Body of pancreas (tissue), 4 donors: ENCODE results near the gene RMDN3. TPM values are rescaled to one million over a fixed set of nuclear protein-coding genes. Genes with fewer than 3 reads are reported as not detected.

ENCODE experiments used
- ATAC-seq: fragments of 150-250 bp; one replicate; pipeline ENCODE4 v1.9.1; 2016
- DNase-seq, 4 donors: peaks; one replicate each; pipeline ENCODE4 v3.0.0-alpha.2; 2019
- H3K27ac ChIP-seq, 4 donors: fragments of 200-600 bp; sonication (generic); 1 replicate in 3 of 4; 2 replicates in 1 of 4; pipeline versions ENCODE4 v1.5.1 to v1.6.1; 2016 to 2019; ENCODE audit warnings: mild to moderate bottlenecking in 1 of 4, mixed read lengths in 1 of 4, moderate library complexity in 1 of 4
- H3K27me3 ChIP-seq, 2 donors: fragments of 200-600 bp; sonication (generic); one replicate each; pipeline ENCODE4 v1.6.0; 2016; ENCODE audit warnings: mild to moderate bottlenecking in 1 of 2
- H3K36me3 ChIP-seq, 2 donors: fragments of 200-600 bp; sonication (generic); replicated peaks in 1 of 2; 2 replicates each; pipeline ENCODE4 v1.5.1; 2016; ENCODE audit warnings: low read depth in 2 of 2; ENCODE audit not compliant: insufficient read depth in 1 of 2
- H3K4me1 ChIP-seq: fragments of 200-600 bp; sonication (generic); one replicate; pipeline ENCODE4 v1.6.0; 2016
- H3K4me3 ChIP-seq, 2 donors: fragments of 200-600 bp; sonication (generic); 1 replicate in 1 of 2; 2 replicates in 1 of 2; pipeline ENCODE4 v1.5.1; 2016 to 2019
- H3K9me3 ChIP-seq, 3 donors: fragments of 200-600 bp; sonication (generic); 1 replicate in 2 of 3; 2 replicates in 1 of 3; pipeline ENCODE4 v1.5.1; 2016
- POLR2A ChIP-seq, 3 donors: fragments of 450-650 bp; IDR thresholded peaks; one replicate each; pipeline ENCODE4 v1.6.1; 2016; ENCODE audit warnings: antibody characterized with exemption in 3 of 3, mild to moderate bottlenecking in 2 of 3
- WGBS, 2 donors: methylation state at CpG; one replicate each; pipeline ENCODE4 v1.1.5; 2017; 5-methylcytosine and 5-hydroxymethylcytosine counted together
- intact Hi-C: fragments of 100-400 bp; cut with DNase I; formaldehyde crosslinking; loops from one replicate; pipeline ENCODE4 v1.15.1; 2023
- total RNA-seq, 2 donors: library from RNA; depleted of rRNA; stranded (reverse); fragments of >200 nt; gene quantifications; one replicate each; pipeline ENCODE4 v1.1.0, GENCODE V29; 2016
- TF ChIP-seq, protein P1 (sequence below), 7 experiments: fragments of 450-650 bp in 4 of 7; fragments of 200-600 bp in 3 of 7; sonication (generic) in 3 of 7; IDR thresholded peaks; one replicate each; pipeline ENCODE4 v1.5.1; 2016 to 2019; ENCODE audit warnings: antibody characterized with exemption in 7 of 7

RMDN3 gene
- total RNA-seq, 2 donors from 2014 or later: 17.6 to 23.7 TPM

DNA sequence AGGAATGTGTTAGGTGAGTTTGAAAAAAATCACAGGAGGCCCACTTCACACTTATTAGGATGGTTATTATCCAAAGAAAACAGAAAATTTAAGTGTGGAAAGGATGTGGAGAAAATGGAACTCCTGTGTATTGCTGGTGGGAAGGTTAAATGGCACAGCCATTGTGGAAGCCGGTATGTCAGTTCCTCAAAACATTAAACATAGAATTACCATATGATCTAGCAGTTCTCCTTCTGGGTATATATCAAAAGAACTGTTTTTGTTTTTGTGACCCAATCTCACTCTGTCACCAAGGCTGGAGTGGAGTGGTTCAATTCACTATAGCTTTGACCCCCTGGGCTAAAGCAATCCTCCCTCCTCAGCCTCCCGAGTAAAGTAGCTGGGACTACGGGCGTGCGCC, 41.5 kb upstream of the RMDN3 start:
- intact Hi-C loops: no loop called here
- H3K4me3 ChIP-seq: no peak overlapping the region
- no peaks in the 10 kb centered on the region for H3K36me3 ChIP-seq
- ATAC-seq: no peak
- WGBS, 2 donors: 91 to 93% methylated on average over 5 of the region's 5 CpGs
- peaks cover 21% of the 10 kb centered on the region for H3K4me1 ChIP-seq
- no peak for DNase-seq
- TF ChIP-seq, protein P1, sequence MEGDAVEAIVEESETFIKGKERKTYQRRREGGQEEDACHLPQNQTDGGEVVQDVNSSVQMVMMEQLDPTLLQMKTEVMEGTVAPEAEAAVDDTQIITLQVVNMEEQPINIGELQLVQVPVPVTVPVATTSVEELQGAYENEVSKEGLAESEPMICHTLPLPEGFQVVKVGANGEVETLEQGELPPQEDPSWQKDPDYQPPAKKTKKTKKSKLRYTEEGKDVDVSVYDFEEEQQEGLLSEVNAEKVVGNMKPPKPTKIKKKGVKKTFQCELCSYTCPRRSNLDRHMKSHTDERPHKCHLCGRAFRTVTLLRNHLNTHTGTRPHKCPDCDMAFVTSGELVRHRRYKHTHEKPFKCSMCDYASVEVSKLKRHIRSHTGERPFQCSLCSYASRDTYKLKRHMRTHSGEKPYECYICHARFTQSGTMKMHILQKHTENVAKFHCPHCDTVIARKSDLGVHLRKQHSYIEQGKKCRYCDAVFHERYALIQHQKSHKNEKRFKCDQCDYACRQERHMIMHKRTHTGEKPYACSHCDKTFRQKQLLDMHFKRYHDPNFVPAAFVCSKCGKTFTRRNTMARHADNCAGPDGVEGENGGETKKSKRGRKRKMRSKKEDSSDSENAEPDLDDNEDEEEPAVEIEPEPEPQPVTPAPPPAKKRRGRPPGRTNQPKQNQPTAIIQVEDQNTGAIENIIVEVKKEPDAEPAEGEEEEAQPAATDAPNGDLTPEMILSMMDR (IDR thresholded peaks at IDR 0.05): no peak
- no peak for TF ChIP-seq POLR2A (IDR thresholded peaks at IDR 0.05)
- no peaks in the 10 kb centered on the region for H3K27me3 ChIP-seq
- H3K27ac ChIP-seq: peak overlapping the region in 1 of 4 donors; percentile 3
- H3K9me3 ChIP-seq: no peaks in the 10 kb centered on the region

DNA sequence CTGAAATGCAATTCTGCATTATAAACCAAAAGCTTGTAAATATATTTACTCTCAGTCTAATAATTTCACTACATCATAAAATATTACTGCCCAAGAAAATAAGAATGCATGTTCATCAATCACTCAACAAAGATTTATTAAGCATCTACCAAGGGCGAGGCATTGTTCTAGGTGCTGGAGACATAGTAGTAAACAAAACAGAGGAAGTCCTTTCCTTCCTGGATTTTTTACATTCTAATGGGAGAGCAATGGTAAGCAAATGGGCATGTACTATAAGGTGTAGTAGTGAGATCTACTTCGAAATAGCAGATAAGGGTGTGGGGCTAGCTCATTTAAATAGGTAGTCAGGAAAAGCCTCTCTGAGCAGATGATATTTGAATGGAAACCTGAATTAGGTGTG, 41.0 kb upstream of the RMDN3 start:
- intact Hi-C loops: no loop called here
- H3K36me3 ChIP-seq: no peaks in the 10 kb centered on the region
- peaks cover 25% of the 10 kb centered on the region for H3K4me1 ChIP-seq
- 51 to 70% methylated on average over 2 of the region's 2 CpGs for WGBS, 2 donors
- no peaks in the 10 kb centered on the region for H3K27me3 ChIP-seq
- H3K27ac ChIP-seq: peak overlapping the region in 1 of 4 donors; percentile 3
- no peaks in the 10 kb centered on the region for H3K9me3 ChIP-seq
- DNase-seq (no peak), ATAC-seq (no peak)
- no peak for TF ChIP-seq POLR2A (IDR thresholded peaks at IDR 0.05)
- TF ChIP-seq, protein P1 (IDR thresholded peaks at IDR 0.05): no peak
- H3K4me3 ChIP-seq: no peak overlapping the region

DNA sequence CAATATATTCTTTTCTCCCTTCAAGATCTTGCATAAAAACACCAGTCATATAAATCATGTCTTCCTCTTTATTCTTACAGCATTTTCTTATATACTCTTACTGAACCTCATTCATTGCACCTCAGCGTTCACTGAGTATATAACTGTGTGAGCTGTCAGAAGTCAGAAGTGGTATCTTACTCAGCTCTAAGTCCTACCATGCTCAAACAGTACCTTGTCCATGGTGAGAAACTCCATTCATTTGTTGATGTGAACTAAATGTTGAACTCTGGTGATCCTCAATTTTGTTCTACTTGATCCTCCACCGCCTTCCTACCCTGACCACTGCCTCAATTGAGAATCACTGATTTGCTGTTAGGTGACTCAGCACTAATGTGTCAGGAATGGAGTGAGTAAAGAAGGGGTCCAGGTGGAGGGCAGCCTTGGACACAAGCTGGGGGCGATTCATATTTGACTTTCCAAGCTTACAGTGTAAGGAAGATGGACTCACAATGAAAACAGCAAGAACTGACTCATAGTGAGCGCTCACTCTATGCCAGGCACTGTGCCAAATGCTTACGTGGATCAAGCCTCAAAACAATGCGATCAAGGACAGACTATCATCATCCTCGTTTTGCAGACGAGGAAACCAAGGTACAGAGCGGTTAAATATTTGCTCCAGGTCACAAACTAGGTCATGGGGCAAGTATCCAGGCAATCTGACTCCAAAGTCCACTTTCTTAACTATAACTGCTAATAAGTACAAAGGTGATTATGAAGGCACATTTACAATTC, 38.3 kb upstream of the RMDN3 start:
- ATAC-seq: peak; percentile 82
- DNase-seq: peak; percentile 70 to 83 (median 76)
- intact Hi-C loops: no loop called here
- Histone ChIP-seq H3K4me3 (no peak overlapping the region), H3K36me3 (no peaks in the 10 kb centered on the region), H3K27me3 (no peaks in the 10 kb centered on the region), H3K9me3 (no peaks in the 10 kb centered on the region), H3K27ac (peak overlapping the region; percentile 1 to 68 (median 45)), H3K4me1 (peaks cover 46% of the 10 kb centered on the region)
- 34 to 35% methylated on average over 9 of the region's 9 CpGs for WGBS, 2 donors
- TF ChIP-seq, protein P1 (IDR thresholded peaks at IDR 0.05): no peak
- no peak for TF ChIP-seq POLR2A (IDR thresholded peaks at IDR 0.05)

DNA sequence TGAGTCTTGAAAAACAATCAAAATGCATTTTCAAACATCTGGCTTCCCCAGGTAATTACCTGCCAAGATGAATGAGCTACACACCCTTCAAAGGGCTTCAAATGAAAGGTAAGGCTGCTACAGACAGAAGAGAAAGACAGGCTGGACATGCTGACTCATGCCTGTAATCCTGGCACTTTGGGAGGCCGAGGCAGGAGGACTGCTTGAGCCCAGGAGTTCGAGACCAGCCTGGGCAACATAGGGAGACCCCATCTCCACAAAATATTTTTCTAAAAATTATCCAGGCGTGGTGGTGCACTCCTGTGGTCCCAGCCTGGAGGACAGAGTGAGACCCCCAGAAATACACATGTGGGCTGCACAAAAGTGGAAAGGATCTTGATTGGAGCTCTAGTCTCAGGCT, 37.3 kb upstream of the RMDN3 start:
- WGBS, 2 donors: 94 to 97% methylated on average over 3 of the region's 3 CpGs
- Histone ChIP-seq H3K4me1 (peaks cover 56% of the 10 kb centered on the region), H3K9me3 (no peaks in the 10 kb centered on the region), H3K4me3 (no peak overlapping the region), H3K27ac (no peak overlapping the region), H3K27me3 (no peaks in the 10 kb centered on the region), H3K36me3 (no peaks in the 10 kb centered on the region)
- DNase-seq (no peak), ATAC-seq (no peak)
- no peak for TF ChIP-seq POLR2A (IDR thresholded peaks at IDR 0.05)
- TF ChIP-seq, protein P1 (IDR thresholded peaks at IDR 0.05): no peak
- intact Hi-C loops: no loop called here

DNA sequence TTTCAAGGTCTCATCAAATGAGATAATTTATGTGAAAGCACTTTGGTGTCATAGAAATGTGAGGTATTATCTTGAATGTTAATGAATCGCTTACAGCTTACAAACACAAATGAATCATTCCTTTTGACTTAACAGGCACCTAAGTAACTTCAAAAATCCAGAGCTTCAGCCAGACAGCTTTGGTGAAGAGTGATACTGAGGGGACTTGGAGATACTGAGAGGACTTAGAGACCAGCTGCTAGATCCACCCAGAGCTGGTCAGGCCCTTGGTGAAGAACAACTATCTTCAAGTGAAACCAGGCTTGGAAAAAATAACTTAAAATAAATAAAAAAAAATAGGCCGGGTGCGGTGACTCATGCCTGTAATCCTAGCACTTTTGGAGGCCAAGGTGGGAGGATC, 35.7 kb upstream of the RMDN3 start:
- ATAC-seq: no peak
- DNase-seq: no peak
- TF ChIP-seq, protein P1 (IDR thresholded peaks at IDR 0.05): no peak
- no peak for TF ChIP-seq POLR2A (IDR thresholded peaks at IDR 0.05)
- Histone ChIP-seq H3K4me3 (no peak overlapping the region), H3K27me3 (no peaks in the 10 kb centered on the region), H3K4me1 (peaks cover 72% of the 10 kb centered on the region), H3K27ac (peak overlapping the region in 1 of 4 donors; percentile 60), H3K36me3 (no peaks in the 10 kb centered on the region), H3K9me3 (no peaks in the 10 kb centered on the region)
- intact Hi-C loops: no loop called here
- 40 to 41% methylated on average over 3 of the region's 3 CpGs for WGBS, 2 donors
